ENCODE data around the gene PCDH9.

The PCDH9 gene

DNA sequence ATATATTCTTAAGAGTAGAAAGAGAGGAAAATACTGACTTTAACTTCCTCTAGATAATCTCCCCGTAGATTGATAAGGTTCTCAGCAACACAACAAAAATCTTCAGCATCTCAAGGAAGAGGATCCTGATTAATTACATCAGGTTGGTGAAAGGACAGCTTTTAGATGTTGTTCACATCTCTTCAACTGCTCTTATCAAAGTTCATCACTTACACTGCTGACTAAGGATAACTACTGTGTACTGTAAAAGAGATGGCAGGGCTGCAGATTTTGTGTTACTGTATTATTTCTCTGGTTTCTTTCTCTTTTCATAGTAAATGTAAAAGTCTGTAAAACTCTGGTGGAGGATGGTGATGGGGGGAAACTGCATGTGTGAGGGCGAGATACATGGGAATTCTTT lies 133.7 kb downstream of the PCDH9 start:
- no peak overlapping the region for H3K9ac ChIP-seq (ENCODE audit: low read length)
- H3K27me3 ChIP-seq (ENCODE audit: control insufficient read depth, insufficient read depth, low read length), result no peaks in the 10 kb centered on the region
- H3K9me3 ChIP-seq (ENCODE audit: control insufficient read depth, low read depth, low read length), result no peaks in the 10 kb centered on the region
- H3K36me3 ChIP-seq (ENCODE audit: control insufficient read depth, low read depth, low read length), result no peaks in the 10 kb centered on the region
- no peak overlapping the region for H3K4me3 ChIP-seq (ENCODE audit: low read length)
- no peaks in the 10 kb centered on the region for H3K4me1 ChIP-seq (ENCODE audit: control insufficient read depth, low read depth, low read length)
- no peak overlapping the region for H3K27ac ChIP-seq (ENCODE audit: low read length)

DNA sequence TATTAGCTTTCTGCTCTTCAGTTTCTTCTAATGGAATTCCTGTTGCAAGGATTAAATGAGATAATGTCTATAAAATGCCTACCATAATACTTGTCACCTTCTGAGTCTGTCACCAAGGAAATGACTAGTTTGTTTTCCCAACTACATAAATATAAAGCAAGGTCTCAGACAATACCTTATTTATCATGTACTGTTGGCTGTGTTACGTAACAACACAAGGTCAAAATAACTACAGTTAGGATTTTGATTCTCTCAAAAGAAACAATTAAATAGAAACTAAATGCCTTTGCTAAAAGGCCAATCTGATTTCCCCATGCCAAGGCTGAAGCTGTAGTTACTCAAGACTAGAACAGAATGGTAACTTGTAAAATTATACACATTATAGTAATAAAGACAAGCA lies 134.5 kb downstream of the PCDH9 start:
- Histone ChIP-seq H3K4me1 (ENCODE audit: control insufficient read depth, low read depth, low read length) (no peaks in the 10 kb centered on the region), H3K27ac (ENCODE audit: low read length) (no peak overlapping the region), H3K4me3 (ENCODE audit: low read length) (no peak overlapping the region), H3K27me3 (ENCODE audit: control insufficient read depth, insufficient read depth, low read length) (no peaks in the 10 kb centered on the region), H3K9ac (ENCODE audit: low read length) (no peak overlapping the region), H3K36me3 (ENCODE audit: control insufficient read depth, low read depth, low read length) (no peaks in the 10 kb centered on the region), H3K9me3 (ENCODE audit: control insufficient read depth, low read depth, low read length) (no peaks in the 10 kb centered on the region)

DNA sequence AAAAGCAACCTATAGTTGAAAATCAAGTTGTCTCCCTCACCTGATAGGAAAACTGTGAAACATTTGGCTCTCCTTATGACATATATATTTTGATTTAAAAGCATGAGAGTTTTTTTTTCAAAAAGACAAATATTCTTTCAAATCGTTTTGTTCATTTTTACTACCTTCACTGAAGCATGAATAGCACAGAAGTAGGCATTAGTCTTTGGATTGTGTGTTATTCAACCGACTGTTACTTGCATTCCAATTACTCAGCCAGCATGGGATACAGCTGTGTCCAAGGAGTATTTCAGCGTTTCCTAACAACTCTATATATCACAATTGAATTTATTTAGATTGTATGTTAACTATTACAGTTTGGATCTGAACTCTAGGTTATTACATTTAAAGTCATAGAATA lies 135.2 kb downstream of the PCDH9 start:
- H3K4me3 ChIP-seq (ENCODE audit: low read length), result no peak overlapping the region
- no peak overlapping the region for H3K27ac ChIP-seq (ENCODE audit: low read length)
- H3K9me3 ChIP-seq (ENCODE audit: control insufficient read depth, low read depth, low read length), result no peaks in the 10 kb centered on the region
- H3K27me3 ChIP-seq (ENCODE audit: control insufficient read depth, insufficient read depth, low read length), result no peaks in the 10 kb centered on the region
- no peak overlapping the region for H3K9ac ChIP-seq (ENCODE audit: low read length)
- H3K36me3 ChIP-seq (ENCODE audit: control insufficient read depth, low read depth, low read length), result no peaks in the 10 kb centered on the region
- H3K4me1 ChIP-seq (ENCODE audit: control insufficient read depth, low read depth, low read length), result no peaks in the 10 kb centered on the region

DNA sequence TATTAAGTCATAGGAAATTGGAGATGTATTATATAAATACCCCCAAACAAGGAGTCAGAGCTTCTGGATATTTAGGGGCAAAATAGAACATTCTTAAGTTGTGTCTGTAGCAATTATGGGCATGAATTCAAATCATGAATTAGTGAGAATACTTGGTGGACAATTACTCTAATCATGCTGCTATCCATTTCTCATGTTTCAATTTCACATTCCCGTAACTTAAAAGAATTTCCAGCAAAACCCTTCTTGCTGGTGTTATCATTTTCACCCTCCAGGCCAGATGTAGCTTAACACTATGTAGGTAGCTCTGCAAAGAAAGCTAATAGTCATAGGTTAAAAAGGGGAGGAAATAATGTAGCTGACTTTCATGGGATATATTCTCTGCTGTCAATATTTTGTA lies 136.1 kb downstream of the PCDH9 start:
- H3K27ac ChIP-seq (ENCODE audit: low read length), result no peak overlapping the region
- H3K27me3 ChIP-seq (ENCODE audit: control insufficient read depth, insufficient read depth, low read length), result no peaks in the 10 kb centered on the region
- H3K4me1 ChIP-seq (ENCODE audit: control insufficient read depth, low read depth, low read length), result no peaks in the 10 kb centered on the region
- H3K9me3 ChIP-seq (ENCODE audit: control insufficient read depth, low read depth, low read length), result no peaks in the 10 kb centered on the region
- H3K4me3 ChIP-seq (ENCODE audit: low read length), result no peak overlapping the region
- H3K9ac ChIP-seq (ENCODE audit: low read length), result no peak overlapping the region
- no peaks in the 10 kb centered on the region for H3K36me3 ChIP-seq (ENCODE audit: control insufficient read depth, low read depth, low read length)

DNA sequence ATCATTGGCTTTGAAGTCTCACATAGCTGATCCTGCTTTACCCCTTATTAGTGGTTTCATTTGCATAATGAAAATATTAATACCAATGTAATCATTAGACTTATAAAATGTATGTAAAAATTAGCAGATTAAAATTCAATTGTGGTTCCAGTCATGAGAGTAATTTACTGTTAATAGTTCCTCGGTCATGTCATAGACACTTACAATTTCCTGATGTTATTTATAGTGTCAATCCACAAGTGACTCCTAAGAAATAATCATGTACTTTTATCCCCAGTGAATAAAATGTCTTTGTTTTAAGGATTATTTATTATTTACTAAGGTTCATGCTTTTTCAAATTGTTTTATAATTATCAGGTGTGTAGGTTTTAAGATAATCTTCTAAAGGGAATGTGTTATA lies 138.5 kb downstream of the PCDH9 start:
- H3K36me3 ChIP-seq (ENCODE audit: control insufficient read depth, low read depth, low read length), result no peaks in the 10 kb centered on the region
- no peaks in the 10 kb centered on the region for H3K4me1 ChIP-seq (ENCODE audit: control insufficient read depth, low read depth, low read length)
- no peaks in the 10 kb centered on the region for H3K9me3 ChIP-seq (ENCODE audit: control insufficient read depth, low read depth, low read length)
- H3K9ac ChIP-seq (ENCODE audit: low read length), result no peak overlapping the region
- H3K4me3 ChIP-seq (ENCODE audit: low read length), result no peak overlapping the region
- no peaks in the 10 kb centered on the region for H3K27me3 ChIP-seq (ENCODE audit: control insufficient read depth, insufficient read depth, low read length)
- H3K27ac ChIP-seq (ENCODE audit: low read length), result no peak overlapping the region

DNA sequence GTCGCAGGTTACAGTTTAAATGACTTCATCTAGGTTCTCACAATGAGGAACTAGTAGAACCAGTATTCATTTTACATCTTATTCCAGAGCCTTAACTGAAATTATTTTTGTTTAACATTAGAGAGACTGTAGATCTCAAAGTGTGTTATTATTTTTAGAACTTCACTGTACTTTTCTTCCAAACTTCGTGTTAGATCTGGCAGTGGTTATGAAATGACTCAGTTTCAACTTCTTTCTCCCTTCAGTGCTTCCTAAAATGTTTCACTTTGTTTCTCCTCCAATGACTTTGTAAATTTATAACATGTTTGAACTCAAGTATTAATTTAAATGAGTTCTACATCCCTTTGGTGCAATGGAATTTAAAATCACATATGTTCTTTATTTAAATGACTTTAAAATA lies 139.3 kb downstream of the PCDH9 start:
- Histone ChIP-seq H3K27me3 (ENCODE audit: control insufficient read depth, insufficient read depth, low read length) (no peaks in the 10 kb centered on the region), H3K9ac (ENCODE audit: low read length) (no peak overlapping the region), H3K36me3 (ENCODE audit: control insufficient read depth, low read depth, low read length) (no peaks in the 10 kb centered on the region), H3K4me3 (ENCODE audit: low read length) (no peak overlapping the region), H3K4me1 (ENCODE audit: control insufficient read depth, low read depth, low read length) (no peaks in the 10 kb centered on the region), H3K9me3 (ENCODE audit: control insufficient read depth, low read depth, low read length) (no peaks in the 10 kb centered on the region), H3K27ac (ENCODE audit: low read length) (no peak overlapping the region)

DNA sequence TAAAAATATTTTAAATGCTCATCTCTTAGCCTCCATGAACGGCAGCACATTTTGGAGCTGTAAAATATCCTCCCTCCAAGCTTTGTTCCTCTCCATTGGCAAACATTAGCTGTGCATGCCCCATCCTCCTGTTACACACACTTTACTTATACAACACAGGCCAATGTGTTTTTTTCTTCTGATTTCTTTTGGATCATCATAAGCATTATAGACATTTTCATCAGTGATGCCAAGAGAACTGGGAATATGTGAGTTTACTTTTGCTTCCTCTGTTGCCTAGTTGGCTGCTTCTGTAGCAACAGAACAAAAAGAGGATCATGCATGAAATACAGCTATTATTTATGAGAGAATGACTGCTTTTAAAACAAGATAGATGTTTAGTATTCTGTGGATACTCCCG lies 142.6 kb downstream of the PCDH9 start:
- Histone ChIP-seq H3K36me3 (ENCODE audit: control insufficient read depth, low read depth, low read length) (no peaks in the 10 kb centered on the region), H3K9me3 (ENCODE audit: control insufficient read depth, low read depth, low read length) (no peaks in the 10 kb centered on the region), H3K4me1 (ENCODE audit: control insufficient read depth, low read depth, low read length) (no peaks in the 10 kb centered on the region), H3K4me3 (ENCODE audit: low read length) (no peak overlapping the region), H3K9ac (ENCODE audit: low read length) (no peak overlapping the region), H3K27ac (ENCODE audit: low read length) (no peak overlapping the region), H3K27me3 (ENCODE audit: control insufficient read depth, insufficient read depth, low read length) (no peaks in the 10 kb centered on the region)

DNA sequence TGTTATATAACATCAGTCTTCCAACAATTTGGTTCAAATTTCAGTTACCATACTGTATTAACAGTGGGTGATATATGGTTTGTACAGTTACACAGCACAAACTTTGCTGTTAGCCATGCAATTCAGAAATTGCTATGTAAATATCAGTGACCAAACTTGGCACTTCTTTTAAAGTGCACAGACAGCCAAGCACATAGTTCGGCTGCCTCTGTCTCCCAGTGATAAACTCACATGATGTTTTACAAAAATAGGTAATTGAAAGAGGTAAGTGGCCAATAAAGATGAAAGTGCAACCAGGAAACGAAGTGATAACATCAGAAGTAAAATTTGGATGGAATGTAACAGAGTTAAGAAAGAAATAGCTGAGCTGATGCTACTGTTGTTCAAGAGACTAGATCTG lies 143.9 kb downstream of the PCDH9 start:
- Histone ChIP-seq H3K36me3 (ENCODE audit: control insufficient read depth, low read depth, low read length) (no peaks in the 10 kb centered on the region), H3K9me3 (ENCODE audit: control insufficient read depth, low read depth, low read length) (no peaks in the 10 kb centered on the region), H3K27me3 (ENCODE audit: control insufficient read depth, insufficient read depth, low read length) (no peaks in the 10 kb centered on the region), H3K9ac (ENCODE audit: low read length) (no peak overlapping the region), H3K4me1 (ENCODE audit: control insufficient read depth, low read depth, low read length) (no peaks in the 10 kb centered on the region), H3K27ac (ENCODE audit: low read length) (no peak overlapping the region), H3K4me3 (ENCODE audit: low read length) (no peak overlapping the region)

DNA sequence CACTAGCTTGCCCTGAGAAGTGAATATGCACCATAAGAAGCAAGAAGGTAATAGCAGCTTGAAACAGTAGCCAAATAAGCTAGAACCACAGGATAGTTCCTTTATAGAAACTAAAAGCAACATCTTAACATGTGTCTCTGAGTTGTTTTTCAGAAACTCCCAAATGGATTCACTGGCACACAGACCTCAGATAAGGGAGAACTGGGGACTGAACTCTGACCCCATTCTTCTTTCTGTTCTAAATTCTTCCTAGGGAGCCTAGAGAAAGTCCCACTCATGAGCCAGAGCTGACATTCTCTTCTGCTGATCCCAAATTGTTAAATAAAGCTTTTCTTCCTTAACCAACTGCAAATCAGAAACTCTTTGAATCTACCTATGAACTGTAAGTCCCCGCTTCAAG lies 146.1 kb downstream of the PCDH9 start:
- H3K4me1 ChIP-seq (ENCODE audit: control insufficient read depth, low read depth, low read length), result no peaks in the 10 kb centered on the region
- H3K27ac ChIP-seq (ENCODE audit: low read length), result no peak overlapping the region
- no peaks in the 10 kb centered on the region for H3K36me3 ChIP-seq (ENCODE audit: control insufficient read depth, low read depth, low read length)
- H3K27me3 ChIP-seq (ENCODE audit: control insufficient read depth, insufficient read depth, low read length), result no peaks in the 10 kb centered on the region
- no peak overlapping the region for H3K4me3 ChIP-seq (ENCODE audit: low read length)
- no peak overlapping the region for H3K9ac ChIP-seq (ENCODE audit: low read length)
- H3K9me3 ChIP-seq (ENCODE audit: control insufficient read depth, low read depth, low read length), result no peaks in the 10 kb centered on the region

DNA sequence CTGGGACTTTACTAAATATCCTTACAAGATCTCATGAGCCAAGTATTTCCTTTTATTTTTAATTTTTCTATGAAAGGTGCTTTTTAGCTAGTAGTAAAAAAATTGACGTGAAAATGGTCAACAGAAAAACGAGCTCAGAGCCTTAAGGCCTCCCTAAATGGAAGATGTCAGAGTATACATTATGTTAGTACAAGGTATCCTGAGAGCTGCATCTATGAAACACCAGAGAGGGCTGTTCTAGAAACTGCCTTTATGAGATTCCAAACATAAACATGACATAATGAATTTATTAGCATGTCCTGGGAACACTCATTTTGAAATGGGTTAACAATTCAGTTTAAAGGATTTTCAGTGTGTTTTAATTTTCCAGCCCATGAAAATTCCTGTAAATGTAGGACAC lies 146.6 kb downstream of the PCDH9 start:
- H3K9ac ChIP-seq (ENCODE audit: low read length), result no peak overlapping the region

DNA sequence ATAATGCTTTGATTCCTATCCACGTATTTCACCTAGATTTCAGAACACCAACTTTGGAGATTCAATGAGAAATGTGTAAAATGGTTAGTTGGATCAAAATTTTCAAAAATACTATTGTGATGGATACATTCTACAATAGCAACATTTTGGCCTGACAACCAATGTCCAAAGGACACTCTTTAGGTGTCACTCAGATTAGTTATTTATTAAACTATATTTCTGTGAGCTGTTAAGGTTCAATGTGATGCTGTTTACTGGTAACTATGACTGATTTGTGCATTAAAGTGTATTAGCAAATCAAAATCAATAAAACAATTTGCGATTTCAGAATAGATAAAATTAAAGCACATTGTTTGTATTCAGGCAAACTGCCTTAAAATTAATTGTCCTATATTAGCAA lies 149.8 kb downstream of the PCDH9 start:
- Histone ChIP-seq H3K4me1 (ENCODE audit: control insufficient read depth, low read depth, low read length) (no peaks in the 10 kb centered on the region), H3K36me3 (ENCODE audit: control insufficient read depth, low read depth, low read length) (no peaks in the 10 kb centered on the region), H3K9ac (ENCODE audit: low read length) (no peak overlapping the region), H3K4me3 (ENCODE audit: low read length) (no peak overlapping the region), H3K27me3 (ENCODE audit: control insufficient read depth, insufficient read depth, low read length) (no peaks in the 10 kb centered on the region), H3K9me3 (ENCODE audit: control insufficient read depth, low read depth, low read length) (no peaks in the 10 kb centered on the region), H3K27ac (ENCODE audit: low read length) (no peak overlapping the region)

More for the DNA sequence above, 146.6 kb downstream of the PCDH9 start:
- Histone ChIP-seq H3K36me3 (ENCODE audit: control insufficient read depth, low read depth, low read length) (no peaks in the 10 kb centered on the region), H3K4me3 (ENCODE audit: low read length) (no peak overlapping the region), H3K4me1 (ENCODE audit: control insufficient read depth, low read depth, low read length) (no peaks in the 10 kb centered on the region), H3K27me3 (ENCODE audit: control insufficient read depth, insufficient read depth, low read length) (no peaks in the 10 kb centered on the region), H3K9me3 (ENCODE audit: control insufficient read depth, low read depth, low read length) (no peaks in the 10 kb centered on the region), H3K27ac (ENCODE audit: low read length) (no peak overlapping the region)

DNA sequence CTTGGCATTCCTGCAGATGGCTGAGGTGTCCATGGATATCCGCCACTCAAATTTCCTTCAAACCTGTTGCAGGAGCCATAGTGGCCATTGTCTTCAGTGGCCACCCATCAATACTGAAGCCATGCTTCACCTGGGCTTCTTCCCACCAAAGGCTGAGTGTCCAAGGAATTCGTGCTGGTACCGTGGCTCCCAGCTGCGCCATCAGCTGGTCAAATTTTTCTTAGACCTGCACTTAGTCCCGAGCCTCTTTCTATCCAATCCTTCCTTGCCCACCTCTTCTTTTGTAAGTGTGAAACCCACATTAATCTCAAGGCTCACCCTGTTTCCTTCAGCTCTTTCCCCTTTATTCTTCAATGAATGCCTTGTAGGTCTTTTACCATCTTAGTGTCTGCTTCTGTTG lies 152.1 kb downstream of the PCDH9 start:
- H3K27ac ChIP-seq (ENCODE audit: low read length), result no peak overlapping the region
- H3K4me3 ChIP-seq (ENCODE audit: low read length), result no peak overlapping the region
- H3K4me1 ChIP-seq (ENCODE audit: control insufficient read depth, low read depth, low read length), result no peaks in the 10 kb centered on the region
- no peaks in the 10 kb centered on the region for H3K27me3 ChIP-seq (ENCODE audit: control insufficient read depth, insufficient read depth, low read length)
- H3K9ac ChIP-seq (ENCODE audit: low read length), result no peak overlapping the region
- H3K36me3 ChIP-seq (ENCODE audit: control insufficient read depth, low read depth, low read length), result no peaks in the 10 kb centered on the region
- H3K9me3 ChIP-seq (ENCODE audit: control insufficient read depth, low read depth, low read length), result no peaks in the 10 kb centered on the region

DNA sequence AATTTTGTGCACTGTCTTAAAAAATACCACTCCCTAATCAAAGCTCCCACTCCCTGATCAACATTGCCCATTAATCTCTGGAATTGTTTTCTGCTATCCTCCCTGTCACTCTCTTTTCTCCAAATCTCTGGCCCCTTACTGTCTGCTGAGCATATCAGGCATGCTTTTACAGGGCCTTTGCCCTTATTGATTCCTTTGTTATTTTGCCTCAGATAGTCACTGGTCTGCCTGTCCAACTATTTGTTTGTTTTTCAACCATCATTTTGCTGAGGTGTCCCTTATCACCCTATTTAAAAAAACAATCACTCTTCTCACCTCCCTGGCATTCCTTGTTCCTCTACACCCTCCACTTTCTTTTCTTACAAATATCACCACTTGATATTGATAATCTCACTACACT lies 153.0 kb downstream of the PCDH9 start:
- no peaks in the 10 kb centered on the region for H3K4me1 ChIP-seq (ENCODE audit: control insufficient read depth, low read depth, low read length)

More for the DNA sequence above, 153.0 kb downstream of the PCDH9 start:
- Histone ChIP-seq H3K9ac (ENCODE audit: low read length) (no peak overlapping the region), H3K4me3 (ENCODE audit: low read length) (no peak overlapping the region), H3K36me3 (ENCODE audit: control insufficient read depth, low read depth, low read length) (no peaks in the 10 kb centered on the region), H3K27ac (ENCODE audit: low read length) (no peak overlapping the region), H3K9me3 (ENCODE audit: control insufficient read depth, low read depth, low read length) (no peaks in the 10 kb centered on the region), H3K27me3 (ENCODE audit: control insufficient read depth, insufficient read depth, low read length) (no peaks in the 10 kb centered on the region)
